KBM-7 (cell line): ENCODE results near the gene GCSAML.

Experiments
- DNase-seq: peaks from one replicate; pipeline ENCODE4 v3.0.0-alpha.2; 2015
- in situ Hi-C: fragments of 300-500 bp; cut with MboI; formaldehyde crosslinking; loops from 2 replicates; pipeline ENCODE4 v1.14.3; 2020; ENCODE audit warnings: low sequenced_read_pairs, low pct_unique_long_range_greater_than_20kb, mixed read lengths

Gene GCSAML

DNA sequence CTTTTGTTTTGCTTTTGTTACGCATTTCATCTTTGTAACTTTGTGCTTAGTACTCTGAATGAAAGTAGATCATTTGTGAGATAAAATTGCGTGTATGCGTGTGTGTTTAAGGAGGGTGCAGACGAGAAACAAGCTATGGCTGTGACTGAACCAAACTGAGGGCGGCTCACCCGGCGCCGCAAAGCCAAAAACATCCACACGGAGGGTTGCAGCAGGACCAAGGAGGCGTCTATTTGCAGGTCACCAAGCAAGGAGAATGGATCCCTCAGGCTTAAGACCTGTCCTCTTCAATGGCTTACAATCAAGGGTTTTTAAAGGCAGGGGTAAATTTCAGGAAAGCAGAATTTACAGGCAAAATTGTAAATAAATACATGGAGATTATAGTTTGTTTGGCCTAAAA lies 12.8 kb downstream of the GCSAML start:
- in situ Hi-C loops = no loop called here
- DNase-seq = no peak

DNA sequence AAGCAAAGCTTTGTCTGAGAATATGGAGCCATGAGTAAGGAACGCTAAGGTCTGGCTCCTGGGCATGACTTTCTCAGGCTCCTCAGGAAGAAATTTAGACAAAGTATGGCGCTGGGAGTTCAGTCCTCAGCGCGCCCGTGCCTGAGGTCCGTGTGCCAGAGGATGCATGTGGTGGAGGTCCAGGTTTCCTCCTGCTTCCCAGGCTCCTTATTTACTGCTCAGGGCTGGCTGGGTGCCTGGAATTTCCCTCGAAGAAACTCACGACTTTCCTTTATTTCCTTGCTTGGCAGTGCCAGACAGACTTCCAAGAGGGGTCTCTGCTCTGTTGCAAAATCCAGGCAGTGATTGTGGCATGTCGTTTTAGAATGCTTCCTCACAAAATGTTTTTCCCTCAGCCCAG lies 13.3 kb downstream of the GCSAML start:
- no peak for DNase-seq
- in situ Hi-C loops = no loop called here

DNA sequence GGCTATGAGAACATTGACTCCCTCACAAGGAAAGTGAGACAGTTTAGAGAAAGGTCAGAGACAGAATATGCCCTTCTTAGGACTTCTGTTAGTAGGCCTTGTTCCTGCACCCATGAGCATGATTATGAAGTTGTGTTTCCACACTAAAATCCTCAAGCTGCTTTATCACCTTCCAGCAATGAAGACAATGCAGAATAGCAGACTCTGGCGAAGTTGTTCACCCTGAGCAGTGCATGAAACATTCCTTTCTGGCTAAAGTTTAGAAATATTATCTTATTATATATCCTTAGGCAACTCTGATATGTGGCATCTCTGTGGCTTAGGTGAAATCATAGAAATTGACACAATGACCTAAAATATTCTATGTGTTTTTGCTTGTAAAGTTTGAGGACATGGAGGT lies 25.3 kb downstream of the GCSAML start:
- DNase-seq = no peak
- in situ Hi-C loops = no loop called here

DNA sequence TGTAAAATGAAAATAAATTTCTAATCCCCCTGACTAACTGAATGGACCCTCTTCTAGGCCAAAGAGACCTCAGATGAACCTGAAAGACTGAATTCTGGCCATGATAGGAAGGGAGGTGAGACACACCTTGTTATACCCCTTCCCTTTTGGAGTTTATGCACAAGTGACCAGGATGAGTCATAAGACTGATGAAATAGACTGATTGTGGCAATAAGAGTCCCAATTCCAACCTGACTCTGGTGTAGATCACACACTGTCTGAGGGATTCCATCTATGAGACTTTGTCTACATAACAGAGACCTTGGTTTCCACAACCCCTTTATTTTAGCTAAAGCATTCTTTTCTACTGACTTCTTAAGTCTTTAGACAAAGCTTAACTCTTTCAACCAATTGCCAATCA lies 25.7 kb downstream of the GCSAML start:
- in situ Hi-C loops = no loop called here
- DNase-seq = no peak

DNA sequence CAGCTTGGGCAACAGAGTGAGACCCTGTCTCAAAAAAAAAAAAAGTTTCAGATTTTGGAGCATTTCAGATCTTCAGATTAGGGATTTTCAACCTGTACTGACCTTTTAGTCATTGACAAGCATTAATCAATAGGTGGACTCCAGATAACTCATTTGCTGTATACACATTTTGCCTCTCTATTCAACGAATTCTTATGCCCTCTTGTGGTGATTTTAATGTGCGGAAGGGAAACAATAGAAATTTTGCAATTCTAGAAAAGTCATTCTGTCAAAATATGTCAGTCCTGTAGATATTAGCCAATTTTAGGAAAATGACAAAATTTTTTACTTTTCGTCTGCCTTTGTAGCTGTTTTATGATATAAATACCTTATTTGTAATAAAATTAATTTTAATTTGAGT lies 27.6 kb downstream of the GCSAML start:
- in situ Hi-C loops = no loop called here
- peak; percentile 60 for DNase-seq

DNA sequence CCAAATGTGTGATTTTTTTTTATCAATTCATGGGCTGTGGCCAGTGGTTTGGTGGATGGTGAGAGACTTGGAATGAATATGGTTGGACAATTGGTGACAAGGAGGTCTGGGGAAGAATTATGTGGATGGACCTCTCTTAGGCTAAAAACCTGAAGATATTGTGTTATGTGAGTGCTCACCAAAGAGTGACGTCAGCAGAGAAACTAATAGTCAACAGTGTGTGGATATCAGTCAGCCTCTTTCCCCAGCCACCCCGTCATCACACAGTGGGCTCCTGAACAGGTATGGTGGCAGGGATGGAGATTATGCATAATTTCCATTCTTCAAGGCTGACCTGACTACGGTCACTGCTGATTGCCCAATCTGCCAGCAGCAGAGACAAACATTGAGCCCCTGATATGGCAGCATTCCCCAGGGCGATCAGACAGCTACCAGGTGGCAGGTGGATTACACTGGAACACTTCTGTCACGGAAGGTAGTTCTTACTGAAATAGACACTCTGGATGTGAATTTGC lies 30.1 kb downstream of the GCSAML start:
- DNase-seq = no peak
- in situ Hi-C loops = no loop called here

DNA sequence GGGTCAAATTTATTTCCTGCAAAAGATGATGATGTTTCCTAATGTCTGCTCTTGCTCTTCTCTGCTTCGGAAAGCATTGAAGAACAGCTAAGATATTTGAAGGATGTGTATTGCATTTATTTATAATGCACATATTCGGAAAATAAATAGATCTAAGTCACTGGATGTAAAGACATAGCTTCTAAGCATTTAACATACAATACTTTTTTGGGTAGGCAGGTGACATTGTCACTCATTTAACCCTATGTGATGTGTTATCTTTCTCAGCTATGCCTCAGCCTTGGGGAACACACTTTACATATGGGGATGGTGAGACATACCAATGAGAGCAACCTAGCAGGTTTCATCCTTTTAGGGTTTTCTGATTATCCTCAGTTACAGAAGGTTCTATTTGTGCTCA lies 39.1 kb downstream of the GCSAML start, which contains the start of gene OR2G2:
Gene OR2G2, plus strand, starts transcription at position 301 of the 400 bp plus-strand sequence. Its CDS starts 0 bp downstream, at position 301.
- in situ Hi-C loops = no loop called here
- DNase-seq = no peak

DNA sequence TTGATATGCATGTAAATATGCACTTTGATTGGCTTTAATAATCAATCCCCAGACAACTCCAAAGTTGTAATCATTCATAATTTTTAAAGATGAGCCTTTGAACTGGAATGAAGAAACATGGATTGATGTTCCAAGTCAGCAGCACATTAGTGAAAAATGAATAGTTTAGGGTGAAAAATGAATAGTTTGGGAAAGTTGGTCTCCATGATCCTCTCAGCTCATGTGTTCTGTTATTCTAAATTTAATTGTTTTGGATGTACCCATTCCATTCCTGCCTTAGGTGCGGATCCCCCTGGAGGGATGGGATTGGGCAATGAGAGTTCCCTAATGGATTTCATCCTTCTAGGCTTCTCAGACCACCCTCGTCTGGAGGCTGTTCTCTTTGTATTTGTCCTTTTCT lies 56.4 kb downstream of the GCSAML start, which contains the start of gene OR2G3:
Gene OR2G3, plus strand, starts transcription at position 301 of the 400 bp plus-strand sequence. Its CDS starts 0 bp downstream, at position 301.
- in situ Hi-C loops = no loop called here
- DNase-seq = no peak

DNA sequence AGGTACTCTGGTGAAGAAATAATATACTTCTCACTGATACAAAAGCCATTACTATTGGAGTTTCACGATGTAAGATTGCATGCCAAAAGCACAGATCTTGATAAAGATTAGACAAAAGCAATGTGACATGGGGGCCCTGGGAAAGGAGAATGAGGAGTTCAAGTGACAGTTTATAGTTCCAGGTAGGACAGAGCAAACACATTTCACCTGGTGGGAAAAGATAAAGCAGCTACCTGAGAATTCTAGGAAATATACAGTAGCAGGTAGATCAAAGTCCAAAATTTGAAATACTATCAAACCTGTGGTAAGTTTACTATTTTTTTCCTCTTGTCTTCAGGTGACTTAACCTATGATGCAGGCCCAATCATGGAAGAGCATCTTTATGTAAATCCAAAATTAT lies 64.5 kb downstream of the GCSAML start:
- in situ Hi-C loops = no loop called here

DNA sequence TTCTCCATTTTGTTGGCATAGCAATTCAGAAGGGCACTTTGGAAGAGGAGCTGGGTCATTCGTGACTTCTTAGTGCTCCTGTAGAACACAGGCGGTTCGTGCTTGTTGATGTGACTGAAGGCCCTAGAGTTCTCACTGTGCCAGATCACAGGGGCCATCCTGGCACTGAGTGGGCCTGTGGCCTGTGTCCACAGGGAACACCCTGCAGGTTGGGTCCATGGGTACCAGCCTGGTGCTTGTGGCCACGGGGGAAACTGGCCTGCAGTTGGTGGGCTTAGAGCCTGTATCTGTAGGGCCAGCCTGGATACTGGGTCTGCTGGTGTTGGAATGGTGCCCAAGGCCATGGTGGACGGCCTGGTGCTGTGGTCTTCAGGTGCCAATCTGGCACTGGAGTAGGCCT lies 65.7 kb downstream of the GCSAML start:
- no peak for DNase-seq
- in situ Hi-C loops = no loop called here

More for the DNA sequence above, 64.5 kb downstream of the GCSAML start:
- DNase-seq = no peak
